B cell (primary cell): ENCODE measurements around the gene WDR1.

ENCODE experiments used
- CTCF ChIP-seq: fragments of 200-600 bp; IDR thresholded peaks from one replicate; pipeline ENCODE4 v1.8.0; 2022; ENCODE audit warnings: antibody characterized with exemption, mild to moderate bottlenecking
- EZH2 ChIP-seq: IDR thresholded peaks from 2 replicates; pipeline ENCODE4 v1.6.1; 2012; ENCODE audit warnings: borderline replicate concordance, low read depth, mild to moderate bottlenecking, moderate library complexity, low read length; ENCODE audit not compliant: insufficient read depth, poor library complexity, severe bottlenecking

GRCh38 chr4:10069075-10069642, 47.4 kb downstream of the WDR1 start:
- TF ChIP-seq CTCF (no peak), EZH2 (no peak)
